ENCODE data around the gene TYW1B. TPM values are rescaled to one million over a fixed set of nuclear protein-coding genes. Genes with fewer than 3 reads are reported as not detected.
"Not testable (repeated sequence)": the region's sequence is repeated elsewhere in the genome, so short reads cannot be mapped to it uniquely, and the experiment has no call there.

Gene TYW1B
- total RNA-seq, 2 donors from 2014 or later = 4.8 TPM

- not testable (repeated sequence) for H3K4me1 Mint-ChIP-seq; DNase-seq; H3K9me3 ChIP-seq (ENCODE audit: control insufficient read depth, low read length, poor library complexity, severe bottlenecking); ATAC-seq; H3K27me3 Mint-ChIP-seq; H3K4me3 Mint-ChIP-seq; H3K27ac Mint-ChIP-seq; H3K36me3 Mint-ChIP-seq (ENCODE audit: low read depth)
Measured at GRCh38 chr7:72555238-72555637, 272.8 kb downstream of the TYW1B start.

GRCh38 chr7:72554401-72554800 lies 273.6 kb downstream of the TYW1B start:
- not testable (repeated sequence) for H3K27ac Mint-ChIP-seq, ATAC-seq

GRCh38 chr7:72550454-72550853 lies 277.5 kb downstream of the TYW1B start:
- H3K4me1 Mint-ChIP-seq; H3K27ac Mint-ChIP-seq; H3K27me3 Mint-ChIP-seq; H3K4me3 Mint-ChIP-seq; ATAC-seq; DNase-seq; H3K9me3 ChIP-seq (ENCODE audit: control insufficient read depth, low read length, poor library complexity, severe bottlenecking); H3K36me3 Mint-ChIP-seq (ENCODE audit: low read depth): not testable (repeated sequence)

More at GRCh38 chr7:72554401-72554800, 273.6 kb downstream of the TYW1B start:
- H3K36me3 Mint-ChIP-seq (ENCODE audit: low read depth); H3K27me3 Mint-ChIP-seq; H3K4me1 Mint-ChIP-seq; H3K4me3 Mint-ChIP-seq; DNase-seq; H3K9me3 ChIP-seq (ENCODE audit: control insufficient read depth, low read length, poor library complexity, severe bottlenecking): not testable (repeated sequence)

- not testable (repeated sequence) for H3K27ac Mint-ChIP-seq; H3K27me3 Mint-ChIP-seq; DNase-seq; H3K4me1 Mint-ChIP-seq; H3K36me3 Mint-ChIP-seq (ENCODE audit: low read depth); H3K9me3 ChIP-seq (ENCODE audit: control insufficient read depth, low read length, poor library complexity, severe bottlenecking); ATAC-seq; H3K4me3 Mint-ChIP-seq
Measured at GRCh38 chr7:72546586-72547237, 281.3 kb downstream of the TYW1B start.

- not testable (repeated sequence) for H3K9me3 ChIP-seq (ENCODE audit: control insufficient read depth, low read length, poor library complexity, severe bottlenecking); H3K27ac Mint-ChIP-seq; H3K4me1 Mint-ChIP-seq; H3K27me3 Mint-ChIP-seq; DNase-seq; H3K36me3 Mint-ChIP-seq (ENCODE audit: low read depth); ATAC-seq; H3K4me3 Mint-ChIP-seq
Measured at GRCh38 chr7:72544531-72544930, 283.5 kb downstream of the TYW1B start.

GRCh38 chr7:72540923-72541322 lies 287.1 kb downstream of the TYW1B start:
- Mint-ChIP-seq H3K4me1 (no peaks in the 10 kb centered on the region), H3K4me3 (no peak overlapping the region), H3K27ac (no peak overlapping the region), H3K27me3 (no peaks in the 10 kb centered on the region), H3K36me3 (ENCODE audit: low read depth) (no peaks in the 10 kb centered on the region)
- H3K9me3 ChIP-seq (ENCODE audit: control insufficient read depth, low read length, poor library complexity, severe bottlenecking) = no peaks in the 10 kb centered on the region
- no peak for ATAC-seq
- DNase-seq = no peak

- no peak for ATAC-seq
- Mint-ChIP-seq H3K4me1 (no peaks in the 10 kb centered on the region), H3K4me3 (no peak overlapping the region), H3K36me3 (ENCODE audit: low read depth) (no peaks in the 10 kb centered on the region), H3K27me3 (no peaks in the 10 kb centered on the region), H3K27ac (no peak overlapping the region)
- no peaks in the 10 kb centered on the region for H3K9me3 ChIP-seq (ENCODE audit: control insufficient read depth, low read length, poor library complexity, severe bottlenecking)
- no peak for DNase-seq
Measured at GRCh38 chr7:72540106-72540611, 287.8 kb downstream of the TYW1B start.

GRCh38 chr7:72539702-72540101 lies 288.3 kb downstream of the TYW1B start:
- no peaks in the 10 kb centered on the region for H3K9me3 ChIP-seq (ENCODE audit: control insufficient read depth, low read length, poor library complexity, severe bottlenecking)
- H3K4me1 Mint-ChIP-seq = no peaks in the 10 kb centered on the region
- ATAC-seq (no peak), DNase-seq (no peak)
- H3K27me3 Mint-ChIP-seq = no peaks in the 10 kb centered on the region
- H3K4me3 Mint-ChIP-seq = no peak overlapping the region
- H3K27ac Mint-ChIP-seq = no peak overlapping the region
- H3K36me3 Mint-ChIP-seq (ENCODE audit: low read depth) = no peaks in the 10 kb centered on the region

- no peak for ATAC-seq
- no peaks in the 10 kb centered on the region for H3K4me1 Mint-ChIP-seq
Measured at GRCh38 chr7:72538856-72539255, 289.1 kb downstream of the TYW1B start.

GRCh38 chr7:72538147-72538546 lies 289.9 kb downstream of the TYW1B start:
- Mint-ChIP-seq H3K36me3 (ENCODE audit: low read depth) (no peaks in the 10 kb centered on the region), H3K27me3 (no peaks in the 10 kb centered on the region), H3K27ac (no peak overlapping the region), H3K4me1 (no peaks in the 10 kb centered on the region), H3K4me3 (no peak overlapping the region)
- no peaks in the 10 kb centered on the region for H3K9me3 ChIP-seq (ENCODE audit: control insufficient read depth, low read length, poor library complexity, severe bottlenecking)
- no peak for DNase-seq
- no peak for ATAC-seq

More at GRCh38 chr7:72538856-72539255, 289.1 kb downstream of the TYW1B start:
- DNase-seq = no peak
- Mint-ChIP-seq H3K36me3 (ENCODE audit: low read depth) (no peaks in the 10 kb centered on the region), H3K4me3 (no peak overlapping the region), H3K27ac (no peak overlapping the region), H3K27me3 (no peaks in the 10 kb centered on the region)
- no peaks in the 10 kb centered on the region for H3K9me3 ChIP-seq (ENCODE audit: control insufficient read depth, low read length, poor library complexity, severe bottlenecking)

GRCh38 chr7:72536038-72536437 lies 292.0 kb downstream of the TYW1B start:
- not testable (repeated sequence) for H3K36me3 Mint-ChIP-seq (ENCODE audit: low read depth); H3K27me3 Mint-ChIP-seq; DNase-seq; ATAC-seq; H3K9me3 ChIP-seq (ENCODE audit: control insufficient read depth, low read length, poor library complexity, severe bottlenecking); H3K27ac Mint-ChIP-seq; H3K4me1 Mint-ChIP-seq; H3K4me3 Mint-ChIP-seq

- not testable (repeated sequence) for H3K4me1 Mint-ChIP-seq; H3K9me3 ChIP-seq (ENCODE audit: control insufficient read depth, low read length, poor library complexity, severe bottlenecking); H3K4me3 Mint-ChIP-seq; DNase-seq; H3K27me3 Mint-ChIP-seq; H3K27ac Mint-ChIP-seq; ATAC-seq; H3K36me3 Mint-ChIP-seq (ENCODE audit: low read depth)
Measured at GRCh38 chr7:72531048-72531447, 297.0 kb downstream of the TYW1B start.
